BJ (cell line): ENCODE measurements around the gene CACNA1C. TPM values are rescaled to one million over a fixed set of nuclear protein-coding genes. Genes with fewer than 3 reads are reported as not detected.

Experiments used
- CTCF ChIA-PET: fragments of 350-600 bp; formaldehyde crosslinking; extraction: SDS; loops from one replicate; lab custom pipeline; 2021; ENCODE audit warnings: antibody characterized with exemption, inconsistent platforms; lab: Yijun Ruan, JAX
- POLR2A ChIA-PET: fragments of 300-600 bp; sonication (Branson Sonifier 250); formaldehyde crosslinking; extraction: SDS; loops from one replicate; lab custom pipeline; 2021; ENCODE audit warnings: antibody characterized with exemption; lab: Charles Lee
- DNase-seq: peaks from one replicate; pipeline ENCODE4 v3.0.0-alpha.2; 2011; ENCODE audit warnings: low read depth
- H3K27me3 ChIP-seq: 2 replicates; pipeline ENCODE4 v1.6.0; 2011; ENCODE audit warnings: low read length; ENCODE audit not compliant: control insufficient read depth, insufficient read depth
- H3K36me3 ChIP-seq: 2 replicates; pipeline ENCODE4 v1.5.1; 2011; ENCODE audit warnings: low read length; ENCODE audit not compliant: control insufficient read depth, insufficient read depth
- H3K4me3 ChIP-seq: 2 replicates; pipeline ENCODE4 v1.5.1; 2011; ENCODE audit warnings: low read depth, mild to moderate bottlenecking, control low read depth, low read length
- polyA plus RNA-seq: library from polyadenylated mRNA; depleted of rRNA; stranded (reverse); fragments of >200 nt; gene quantifications from 2 replicates; pipeline ENCODE4 v1.2.3, GENCODE V29; 2011
- TF ChIP-seq, protein P1 (sequence below): IDR thresholded peaks from 2 replicates; pipeline ENCODE4 v1.5.1; 2011; ENCODE audit warnings: low read depth, mild to moderate bottlenecking, control low read depth, inconsistent platforms, low read length, moderate library complexity; ENCODE audit not compliant: insufficient read depth

CACNA1C gene
- polyA plus RNA-seq, 1 experiment, result 14.7 TPM

GRCh38 chr12:2366711-2367110 is 313.9 kb downstream of the CACNA1C start:
- TF ChIP-seq, protein P1, sequence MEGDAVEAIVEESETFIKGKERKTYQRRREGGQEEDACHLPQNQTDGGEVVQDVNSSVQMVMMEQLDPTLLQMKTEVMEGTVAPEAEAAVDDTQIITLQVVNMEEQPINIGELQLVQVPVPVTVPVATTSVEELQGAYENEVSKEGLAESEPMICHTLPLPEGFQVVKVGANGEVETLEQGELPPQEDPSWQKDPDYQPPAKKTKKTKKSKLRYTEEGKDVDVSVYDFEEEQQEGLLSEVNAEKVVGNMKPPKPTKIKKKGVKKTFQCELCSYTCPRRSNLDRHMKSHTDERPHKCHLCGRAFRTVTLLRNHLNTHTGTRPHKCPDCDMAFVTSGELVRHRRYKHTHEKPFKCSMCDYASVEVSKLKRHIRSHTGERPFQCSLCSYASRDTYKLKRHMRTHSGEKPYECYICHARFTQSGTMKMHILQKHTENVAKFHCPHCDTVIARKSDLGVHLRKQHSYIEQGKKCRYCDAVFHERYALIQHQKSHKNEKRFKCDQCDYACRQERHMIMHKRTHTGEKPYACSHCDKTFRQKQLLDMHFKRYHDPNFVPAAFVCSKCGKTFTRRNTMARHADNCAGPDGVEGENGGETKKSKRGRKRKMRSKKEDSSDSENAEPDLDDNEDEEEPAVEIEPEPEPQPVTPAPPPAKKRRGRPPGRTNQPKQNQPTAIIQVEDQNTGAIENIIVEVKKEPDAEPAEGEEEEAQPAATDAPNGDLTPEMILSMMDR, result no peak
- CTCF ChIA-PET, result no interaction called here
- no peak for DNase-seq
- POLR2A ChIA-PET, result no interaction called here
- no peaks in the 10 kb centered on the region for H3K27me3 ChIP-seq
- H3K4me3 ChIP-seq, result no peak overlapping the region
- H3K36me3 ChIP-seq, result no peaks in the 10 kb centered on the region

DNA sequence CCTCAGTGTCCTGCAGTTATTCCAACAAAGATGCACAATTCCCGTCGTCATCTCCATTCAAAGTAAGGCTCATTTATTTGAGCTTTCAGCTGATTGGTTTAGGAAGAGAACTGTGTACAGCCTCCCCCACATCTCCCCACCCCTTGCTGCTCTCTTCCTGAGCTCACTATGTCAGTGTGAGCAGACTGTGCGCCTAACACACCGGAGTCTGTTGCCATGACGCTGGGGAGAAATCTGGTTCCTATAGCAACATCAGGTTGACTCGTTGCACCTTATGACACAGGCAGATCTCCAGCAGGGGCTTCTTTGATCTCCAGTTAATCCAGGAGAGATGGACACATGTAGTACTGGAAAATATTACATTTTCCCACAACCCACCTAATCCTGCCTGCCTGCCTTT is 319.4 kb downstream of the CACNA1C start:
- Histone ChIP-seq H3K27me3 (no peaks in the 10 kb centered on the region), H3K4me3 (no peak overlapping the region), H3K36me3 (no peaks in the 10 kb centered on the region)
- CTCF ChIA-PET, result no interaction called here
- no peak for DNase-seq
- TF ChIP-seq, protein P1, result no peak
- POLR2A ChIA-PET, result no interaction called here

DNA sequence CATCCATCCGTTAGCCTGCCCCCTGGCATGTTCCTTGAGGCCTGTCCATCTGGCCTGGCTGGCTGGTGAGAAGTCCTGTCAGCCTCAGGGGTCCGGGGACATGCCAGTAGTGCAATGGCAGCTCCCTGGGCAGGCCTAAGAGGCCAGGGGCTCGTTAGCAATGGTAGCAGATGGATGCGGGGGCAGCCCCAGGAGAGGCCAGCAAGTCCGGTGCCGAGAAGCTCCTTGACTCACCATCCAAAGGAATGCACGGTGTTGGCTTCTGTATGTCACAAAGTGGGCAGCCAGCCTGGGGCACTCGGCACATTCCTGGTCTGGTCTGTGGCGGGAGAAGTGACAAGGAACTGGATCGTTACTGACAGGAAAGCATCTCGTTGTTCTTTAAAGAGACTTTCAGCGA is 319.9 kb downstream of the CACNA1C start:
- TF ChIP-seq, protein P1, result no peak
- POLR2A ChIA-PET, result no interaction called here
- CTCF ChIA-PET, result no interaction called here
- Histone ChIP-seq H3K4me3 (no peak overlapping the region), H3K27me3 (no peaks in the 10 kb centered on the region), H3K36me3 (no peaks in the 10 kb centered on the region)
- no peak for DNase-seq

DNA sequence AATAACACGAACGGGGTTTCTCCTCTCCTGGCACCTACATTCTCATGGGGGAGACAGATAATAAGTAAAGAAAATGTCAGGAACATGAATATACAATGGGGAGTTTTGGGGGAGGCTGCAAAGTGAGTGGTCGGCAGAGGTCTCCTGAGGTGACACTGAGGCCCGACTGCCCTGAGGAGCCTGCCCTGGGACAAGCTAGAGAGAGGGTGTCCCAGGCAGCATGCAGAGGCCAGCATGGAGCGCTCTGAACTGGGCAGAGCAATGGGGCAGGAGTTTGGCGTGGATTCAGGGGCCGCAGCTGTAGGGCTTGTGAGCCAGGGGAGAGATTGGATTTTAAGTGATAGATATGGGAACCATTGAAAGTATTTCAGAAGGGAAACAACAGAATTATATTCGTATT is 320.5 kb downstream of the CACNA1C start:
- no peaks in the 10 kb centered on the region for H3K36me3 ChIP-seq
- no peak for DNase-seq
- no peaks in the 10 kb centered on the region for H3K27me3 ChIP-seq
- ChIA-PET POLR2A (no interaction called here), CTCF (no interaction called here)
- TF ChIP-seq, protein P1, result no peak
- H3K4me3 ChIP-seq, result no peak overlapping the region

DNA sequence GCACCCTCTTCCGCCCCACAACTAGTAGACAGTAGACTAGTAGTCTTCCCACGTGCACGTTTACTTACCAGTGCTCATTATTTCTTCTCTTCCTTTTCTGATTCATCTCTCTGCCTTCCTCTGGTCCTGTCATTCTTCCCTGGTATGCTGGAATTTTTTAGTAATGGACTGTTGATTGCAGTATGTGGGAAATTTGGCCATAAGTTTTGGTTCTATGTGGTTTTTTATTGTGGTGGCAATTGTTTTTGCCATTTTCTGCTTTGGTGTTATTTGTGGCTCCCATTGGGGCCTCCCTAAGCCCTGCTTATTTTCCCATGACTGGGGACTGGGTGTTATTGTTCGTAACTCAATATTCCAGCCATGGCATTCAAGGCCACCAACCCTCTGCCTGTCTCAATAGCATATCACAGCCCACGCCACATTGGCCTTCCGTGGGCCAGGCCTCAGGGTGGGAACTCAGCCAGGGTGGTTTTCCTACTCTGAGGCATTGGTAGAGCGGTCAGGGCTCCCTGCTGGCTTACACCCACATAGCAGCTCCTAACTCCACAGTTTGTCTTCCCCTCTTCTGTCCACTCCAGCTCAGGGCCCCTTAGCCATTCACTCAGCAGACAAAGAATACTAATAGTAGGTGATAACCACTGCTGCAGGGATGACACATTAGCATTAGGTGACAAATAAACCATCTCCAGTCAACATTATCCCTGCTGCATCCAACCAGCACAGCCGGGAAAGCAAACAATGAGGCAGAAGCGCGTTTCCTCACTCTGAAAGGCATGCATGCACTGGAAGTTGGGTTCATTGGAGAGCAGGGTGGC is 321.5 kb downstream of the CACNA1C start:
- Histone ChIP-seq H3K27me3 (no peaks in the 10 kb centered on the region), H3K4me3 (no peak overlapping the region), H3K36me3 (no peaks in the 10 kb centered on the region)
- DNase-seq, result no peak
- ChIA-PET CTCF (no interaction called here), POLR2A (no interaction called here)
- TF ChIP-seq, protein P1, result no peak
